SK-N-SH treated with all-trans-retinoic acid at 6 μM for 48 hours (cell line): ENCODE data around the gene FLT3.

Experiments
- BACH2 ChIP-seq: fragments of 250-450 bp; sonication (Bioruptor Pico); IDR thresholded peaks from 2 replicates; pipeline ENCODE4 v1.9.0; 2021; ENCODE audit warnings: mild to moderate bottlenecking, borderline replicate concordance
- OSR1 ChIP-seq: fragments of 250-450 bp; sonication (Bioruptor Pico); IDR thresholded peaks from 2 replicates; pipeline ENCODE4 v1.8.0; 2022; ENCODE audit warnings: moderate library complexity, mild to moderate bottlenecking, inconsistent platforms
- PATZ1 ChIP-seq: fragments of 250-450 bp; sonication (Bioruptor Pico); IDR thresholded peaks from 2 replicates; pipeline ENCODE4 v1.8.0; 2020; ENCODE audit warnings: mild to moderate bottlenecking, moderate library complexity, borderline replicate concordance
- TCF4 ChIP-seq: fragments of 250-450 bp; sonication (Bioruptor Pico); IDR thresholded peaks from 2 replicates; pipeline ENCODE4 v1.8.0; 2021; ENCODE audit warnings: mild to moderate bottlenecking, moderate library complexity, borderline replicate concordance
- TSHZ2 ChIP-seq: fragments of 250-450 bp; sonication (Bioruptor Pico); IDR thresholded peaks from 2 replicates; pipeline ENCODE4 v1.5.0; 2020; ENCODE audit warnings: mild to moderate bottlenecking, moderate library complexity
- ZC3H10 ChIP-seq: fragments of 250-450 bp; sonication (Bioruptor Pico); IDR thresholded peaks from 2 replicates; pipeline ENCODE4 v1.5.1; 2021; ENCODE audit warnings: mild to moderate bottlenecking, moderate library complexity

GRCh38 chr13:28035146-28035782, 65.1 kb downstream of the FLT3 start:
- TF ChIP-seq TCF4 (no peak), OSR1 (no peak), PATZ1 (CRISPR knock-in tag) (no peak), BACH2 (CRISPR knock-in tag) (no peak), TSHZ2 (CRISPR knock-in tag) (no peak), ZC3H10 (CRISPR knock-in tag) (no peak)
